Calu3 (cell line): Measurements from ENCODE around the gene HOXA11. TPM values are rescaled to one million over a fixed set of nuclear protein-coding genes. Genes with fewer than 3 reads are reported as not detected.

ENCODE experiments used
- BruUV-seq: library from RNA; stranded (reverse); fragments of 400-500 nt; replicated peaks from 2 replicates; lab custom pipeline; 2021; lab: Mats Ljungman, UMichigan
- CTCF ChIA-PET: fragments of 300-600 bp; sonication (Branson Sonifier 250); formaldehyde crosslinking; loops from one replicate; lab custom pipeline; 2022; ENCODE audit warnings: antibody characterized with exemption; lab: Charles Lee
- DNase-seq: peaks from one replicate; pipeline ENCODE4 v3.0.0; 2022
- H3K27ac Mint-ChIP-seq: one replicate; pipeline ENCODE4 v1.8.0; 2022; ENCODE audit warnings: mixed read lengths; ENCODE audit not compliant: unreplicated experiment
- H3K27me3 Mint-ChIP-seq: one replicate; pipeline ENCODE4 v1.8.0; 2022; ENCODE audit warnings: mixed read lengths; ENCODE audit not compliant: unreplicated experiment
- H3K36me3 Mint-ChIP-seq: one replicate; pipeline ENCODE4 v1.8.0; 2022; ENCODE audit warnings: mild to moderate bottlenecking, moderate library complexity, mixed read lengths; ENCODE audit not compliant: insufficient read depth, unreplicated experiment
- H3K4me1 Mint-ChIP-seq: one replicate; pipeline ENCODE4 v1.8.0; 2022; ENCODE audit warnings: mild to moderate bottlenecking, low read depth, mixed read lengths; ENCODE audit not compliant: unreplicated experiment
- H3K4me3 Mint-ChIP-seq: one replicate; pipeline ENCODE4 v1.8.0; 2022; ENCODE audit warnings: mild to moderate bottlenecking, low read depth, moderate library complexity, mixed read lengths; ENCODE audit not compliant: unreplicated experiment
- H3K9me3 Mint-ChIP-seq: one replicate; pipeline ENCODE4 v1.8.0; 2022; ENCODE audit warnings: low read depth, mixed read lengths; ENCODE audit not compliant: unreplicated experiment
- CTCF ChIP-seq: fragments of 200-600 bp; IDR thresholded peaks from one replicate; pipeline ENCODE4 v1.8.0; 2022; ENCODE audit warnings: antibody characterized with exemption; ENCODE audit not compliant: unreplicated experiment
- intact Hi-C: fragments of 100-400 bp; cut with micrococcal nuclease; formaldehyde crosslinking; loops from one replicate; pipeline ENCODE4 v1.10.0; 2022; ENCODE audit not compliant: unreplicated experiment
- total RNA-seq: library from RNA; stranded (reverse); gene quantifications from 2 replicates; pipeline ENCODE4 v1.2.3, GENCODE V29; 2022

HOXA11 gene
- total RNA-seq, 1 experiment from 2014 or later: 0.54 TPM

DNA sequence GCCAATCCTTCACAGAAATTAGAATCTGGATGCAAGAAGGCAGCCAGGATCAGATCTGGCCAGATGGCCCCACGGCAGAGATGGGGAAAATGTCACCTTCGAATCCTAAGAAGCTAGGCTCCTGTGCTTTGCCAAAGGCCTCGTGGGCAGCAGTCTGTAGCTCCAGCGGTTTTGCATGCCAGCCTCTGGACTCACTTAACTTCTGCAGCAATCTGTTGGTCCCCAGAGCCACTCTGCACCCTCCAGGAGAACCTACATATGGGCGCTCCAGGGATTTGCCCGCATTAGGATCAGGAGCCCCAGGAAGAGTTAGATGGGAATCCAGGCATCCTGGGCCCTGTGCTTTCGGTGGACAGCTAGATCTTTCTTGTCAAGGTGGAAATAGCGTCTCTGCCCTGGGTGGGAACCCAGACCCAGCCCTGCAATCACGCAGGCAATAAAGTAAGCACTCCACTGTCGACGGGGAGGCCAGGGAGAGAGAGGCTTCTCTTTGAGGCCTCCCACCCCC lies 25.0 kb upstream of the HOXA11 start:
- CTCF ChIA-PET: interaction anchor here (0.6 to 1.9 kb wide), 4 partner anchors 9 to 396 kb away, joined by 3 to 10 read pairs (median 3); no protein-coding TSS in a partner anchor
- no peak overlapping the region for H3K27ac Mint-ChIP-seq
- intact Hi-C loops: loop anchor here (1.0 kb wide), 1 partner anchor 366 kb away; no protein-coding TSS in a partner anchor
- H3K9me3 Mint-ChIP-seq: no peaks in the 10 kb centered on the region
- no peaks in the 10 kb centered on the region for H3K36me3 Mint-ChIP-seq
- TF ChIP-seq CTCF: no peak
- BruUV-seq: no TSS peak
- no peak for DNase-seq
- H3K4me3 Mint-ChIP-seq: peak overlapping the region; percentile 71
- H3K4me1 Mint-ChIP-seq: peaks cover 8% of the 10 kb centered on the region
- peaks cover 29% of the 10 kb centered on the region for H3K27me3 Mint-ChIP-seq

- intact Hi-C loops: no loop called here
- H3K9me3 Mint-ChIP-seq: no peaks in the 10 kb centered on the region
- TF ChIP-seq CTCF: no peak
- CTCF ChIA-PET: interaction anchor here (1.0 to 1.5 kb wide), 3 partner anchors 10 to 13 kb away, joined by 3 read pairs; no protein-coding TSS in a partner anchor
- H3K27me3 Mint-ChIP-seq: peaks cover 39% of the 10 kb centered on the region
- no peaks in the 10 kb centered on the region for H3K36me3 Mint-ChIP-seq
- BruUV-seq: no TSS peak
- no peak overlapping the region for H3K4me3 Mint-ChIP-seq
- H3K27ac Mint-ChIP-seq: no peak overlapping the region
- DNase-seq: no peak
- H3K4me1 Mint-ChIP-seq: peaks cover 8% of the 10 kb centered on the region
Measured at GRCh38 chr7:27208998-27209397, 24.0 kb upstream of the HOXA11 start.

GRCh38 chr7:27207348-27207985 lies 22.4 kb upstream of the HOXA11 start:
- DNase-seq: no peak
- Mint-ChIP-seq H3K4me1 (peaks cover 8% of the 10 kb centered on the region), H3K4me3 (no peak overlapping the region), H3K9me3 (no peaks in the 10 kb centered on the region), H3K27me3 (peaks cover 53% of the 10 kb centered on the region), H3K36me3 (no peaks in the 10 kb centered on the region), H3K27ac (no peak overlapping the region)
- BruUV-seq: no TSS peak
- intact Hi-C loops: no loop called here
- no peak for TF ChIP-seq CTCF
- CTCF ChIA-PET: interaction anchor here (0.7 to 1.5 kb wide), 2 partner anchors 8 to 288 kb away, joined by 3 to 4 read pairs; no protein-coding TSS in a partner anchor

DNA sequence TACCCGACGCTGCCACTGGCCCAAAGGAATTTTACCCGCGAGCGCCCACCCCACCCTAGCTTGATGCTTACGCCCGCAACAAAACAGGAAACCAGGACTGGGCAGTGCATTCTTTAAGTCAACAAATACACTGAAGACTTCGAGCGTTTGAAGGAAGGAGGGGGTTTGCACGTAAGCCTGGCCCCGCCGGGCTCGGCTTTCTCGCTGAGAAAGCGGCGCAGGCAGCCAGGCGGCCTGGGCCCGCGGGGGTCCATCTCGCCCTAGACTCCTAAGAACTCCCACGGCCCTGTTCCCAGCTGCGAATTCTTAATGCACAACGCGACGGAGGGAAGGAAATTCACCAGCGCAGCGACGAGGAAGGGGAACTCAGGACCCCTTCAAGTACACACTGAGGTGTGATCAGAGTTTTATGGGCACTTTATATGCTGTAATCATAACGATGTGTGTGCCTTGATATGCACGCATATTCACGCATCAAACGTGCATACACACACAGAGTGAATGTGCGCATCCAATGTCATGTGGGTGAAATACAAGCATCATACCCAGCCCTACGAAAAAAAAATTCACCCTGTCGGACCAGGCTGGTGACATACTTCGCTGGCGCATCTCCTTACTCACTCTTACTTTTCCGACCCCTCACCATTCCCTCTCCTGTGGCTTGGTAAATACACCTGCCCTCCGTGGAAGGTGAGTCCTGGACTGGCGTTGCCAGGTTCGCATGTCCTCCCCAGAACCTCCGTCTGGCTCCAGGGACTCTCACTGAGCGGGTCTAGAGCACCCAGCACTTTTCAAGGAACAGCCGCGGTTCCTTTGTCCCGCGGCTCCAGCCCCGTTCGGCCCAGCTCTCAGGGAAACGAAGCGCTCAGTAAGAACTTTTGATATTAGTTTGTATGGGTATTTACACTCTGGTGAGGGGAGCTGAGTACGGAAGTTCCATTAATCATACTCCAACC lies 20.6 kb upstream of the HOXA11 start:
- Mint-ChIP-seq H3K4me3 (peak overlapping the region; percentile 66), H3K27me3 (peaks cover 56% of the 10 kb centered on the region), H3K27ac (no peak overlapping the region), H3K4me1 (peaks cover 12% of the 10 kb centered on the region), H3K9me3 (no peaks in the 10 kb centered on the region), H3K36me3 (peaks cover 5% of the 10 kb centered on the region)
- intact Hi-C loops: no loop called here
- BruUV-seq: no TSS peak
- TF ChIP-seq CTCF: no peak
- DNase-seq: no peak
- CTCF ChIA-PET: no interaction called here
